Testis (tissue), 3 donors: ENCODE results near the gene PSMB7. TPM values are rescaled to one million over a fixed set of nuclear protein-coding genes. Genes with fewer than 3 reads are reported as not detected.

Source experiments
- DNase-seq: peaks from one replicate; pipeline ENCODE4 v3.0.0-alpha.2; 2019
- H3K27ac ChIP-seq, 2 donors: fragments of 200-600 bp; sonication (generic); one replicate each; pipeline ENCODE4 v1.5.1; 2019
- H3K27me3 ChIP-seq: fragments of 200-600 bp; sonication (generic); one replicate; pipeline ENCODE4 v1.5.1; 2019
- H3K36me3 ChIP-seq: fragments of 200-600 bp; sonication (generic); one replicate; pipeline ENCODE4 v1.5.1; 2017; ENCODE audit warnings: low read depth; ENCODE audit errors: missing control alignments
- H3K4me1 ChIP-seq: fragments of 200-600 bp; sonication (generic); one replicate; pipeline ENCODE4 v1.5.1; 2019
- H3K4me3 ChIP-seq, 2 donors: fragments of 200-600 bp; sonication (generic); one replicate each; pipeline ENCODE4 v1.5.1; 2017 to 2019
- H3K9me3 ChIP-seq: fragments of 200-600 bp; sonication (generic); one replicate; pipeline ENCODE4 v1.5.1; 2017
- POLR2A ChIP-seq: fragments of 450-650 bp; IDR thresholded peaks from one replicate; pipeline ENCODE4 v1.6.1; 2017; ENCODE audit warnings: antibody characterized with exemption, mild to moderate bottlenecking, moderate library complexity
- WGBS, 2 donors: methylation state at CpG; one replicate each; pipeline ENCODE4 v1.1.5; 2018; 5-methylcytosine and 5-hydroxymethylcytosine counted together
- intact Hi-C: fragments of 100-400 bp; cut with DNase I; formaldehyde crosslinking; loops from one replicate; pipeline ENCODE4 v1.15.1; 2023; ENCODE audit warnings: low total_unique reads
- polyA plus RNA-seq: library from polyadenylated mRNA; stranded (reverse); fragments of 350-450 nt; fragmentation: Illumina TruSeq; extraction: RNeasy Lipid Tissue Mini Kit (QIAGEN cat#74804); gene quantifications from one replicate; pipeline ENCODE4 v1.2.3, GENCODE V29; 2014; ENCODE audit warnings: low read depth, low replicate concordance; ENCODE audit not compliant: insufficient read depth
- total RNA-seq, 2 donors: library from RNA; depleted of rRNA; stranded (reverse); fragments of >200 nt; gene quantifications; one replicate each; pipeline ENCODE4 v1.2.3, GENCODE V29; 2016
- TF ChIP-seq, protein P1 (sequence below), 3 experiments: fragments of 450-650 bp in 2 of 3; fragments of 200-600 bp in 1 of 3; sonication (generic) in 1 of 3; IDR thresholded peaks; one replicate each; pipeline ENCODE4 v1.5.1; 2016 to 2019; ENCODE audit warnings: antibody characterized with exemption in 3 of 3, mild to moderate bottlenecking in 2 of 3, moderate library complexity in 1 of 3

Gene PSMB7
- total and polyA plus RNA-seq, 3 donors from 2014 or later: 156 to 310 (median 188) TPM

DNA sequence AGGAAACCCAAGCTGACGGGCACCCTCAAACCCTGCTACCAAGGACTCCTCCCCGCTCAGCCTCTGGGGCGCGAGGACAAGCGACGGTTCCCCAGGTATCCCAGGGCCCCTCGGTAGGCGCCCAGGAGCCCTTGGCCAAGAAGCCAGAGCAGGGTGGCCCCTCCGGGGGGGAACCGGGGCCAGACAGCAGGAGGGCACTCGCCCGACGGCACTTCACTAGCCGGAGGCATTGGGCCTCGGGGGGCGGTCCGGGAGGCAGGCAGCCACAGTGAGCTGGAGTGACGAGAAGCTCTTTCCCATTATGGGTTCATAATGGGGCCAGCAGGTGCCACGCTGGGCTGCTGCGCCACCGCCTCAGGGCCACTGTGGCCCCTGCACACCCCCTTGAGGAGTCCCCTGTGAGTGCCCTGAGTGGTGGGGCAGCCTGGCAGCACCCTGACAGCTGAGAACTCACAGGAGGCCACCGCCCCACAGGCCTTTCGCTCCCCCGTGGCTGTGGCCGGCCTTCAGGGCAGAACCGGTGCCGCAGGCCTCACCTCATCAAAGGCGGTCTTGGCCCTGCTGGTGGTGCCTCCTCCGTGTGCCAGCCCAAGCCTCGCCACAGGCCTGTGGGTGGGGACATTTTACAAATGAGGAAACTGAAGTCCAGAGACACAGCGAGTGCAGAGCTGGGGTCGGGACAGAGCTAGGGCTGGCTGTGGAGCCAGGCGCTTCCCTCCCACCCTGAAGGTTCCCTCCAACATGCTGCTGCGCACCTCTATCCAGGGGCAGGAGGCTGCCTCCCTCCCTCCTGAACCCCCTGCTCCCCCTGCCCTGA is 68.7 kb downstream of the PSMB7 start:
- Histone ChIP-seq H3K27ac (no peak overlapping the region), H3K36me3 (no peaks in the 10 kb centered on the region), H3K4me1 (peaks cover 12% of the 10 kb centered on the region), H3K9me3 (no peaks in the 10 kb centered on the region), H3K4me3 (no peak overlapping the region), H3K27me3 (no peaks in the 10 kb centered on the region)
- TF ChIP-seq POLR2A: no peak
- TF ChIP-seq, protein P1, sequence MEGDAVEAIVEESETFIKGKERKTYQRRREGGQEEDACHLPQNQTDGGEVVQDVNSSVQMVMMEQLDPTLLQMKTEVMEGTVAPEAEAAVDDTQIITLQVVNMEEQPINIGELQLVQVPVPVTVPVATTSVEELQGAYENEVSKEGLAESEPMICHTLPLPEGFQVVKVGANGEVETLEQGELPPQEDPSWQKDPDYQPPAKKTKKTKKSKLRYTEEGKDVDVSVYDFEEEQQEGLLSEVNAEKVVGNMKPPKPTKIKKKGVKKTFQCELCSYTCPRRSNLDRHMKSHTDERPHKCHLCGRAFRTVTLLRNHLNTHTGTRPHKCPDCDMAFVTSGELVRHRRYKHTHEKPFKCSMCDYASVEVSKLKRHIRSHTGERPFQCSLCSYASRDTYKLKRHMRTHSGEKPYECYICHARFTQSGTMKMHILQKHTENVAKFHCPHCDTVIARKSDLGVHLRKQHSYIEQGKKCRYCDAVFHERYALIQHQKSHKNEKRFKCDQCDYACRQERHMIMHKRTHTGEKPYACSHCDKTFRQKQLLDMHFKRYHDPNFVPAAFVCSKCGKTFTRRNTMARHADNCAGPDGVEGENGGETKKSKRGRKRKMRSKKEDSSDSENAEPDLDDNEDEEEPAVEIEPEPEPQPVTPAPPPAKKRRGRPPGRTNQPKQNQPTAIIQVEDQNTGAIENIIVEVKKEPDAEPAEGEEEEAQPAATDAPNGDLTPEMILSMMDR (IDR thresholded peaks at IDR 0.05): no peak
- WGBS, 2 donors: 91% methylated on average over 34 of the region's 34 CpGs; no CpG with 5 or more reads in 1 of the 2 donors
- no peak for DNase-seq
- intact Hi-C loops: no loop called here

DNA sequence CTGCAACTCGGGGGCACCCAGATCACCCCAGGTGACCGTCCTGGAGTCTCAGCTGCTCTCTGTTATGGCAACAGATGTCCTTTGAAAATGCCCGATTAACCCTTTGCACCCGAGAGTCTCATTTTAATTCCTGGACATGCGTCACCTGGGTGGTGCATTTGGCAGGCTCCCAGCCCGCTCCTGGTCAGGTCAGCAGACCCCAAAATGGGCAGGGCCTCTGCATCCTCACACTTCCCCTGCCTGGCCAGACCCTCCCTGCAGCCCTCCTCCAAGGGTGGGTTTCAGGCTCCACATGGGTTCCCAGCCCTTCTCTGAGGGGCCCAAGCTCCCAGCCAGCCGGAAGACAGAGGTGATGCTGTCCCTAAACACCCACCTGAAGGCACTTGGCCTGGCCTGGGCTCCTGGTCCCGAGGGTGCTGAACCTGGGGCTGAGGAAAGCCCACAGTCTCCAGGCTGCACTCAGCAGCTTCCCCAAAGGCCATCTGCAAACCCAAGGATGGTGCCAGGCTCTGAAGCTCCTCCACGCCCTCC is 69.4 kb downstream of the PSMB7 start:
- H3K4me3 ChIP-seq: no peak overlapping the region
- no peaks in the 10 kb centered on the region for H3K9me3 ChIP-seq
- DNase-seq: no peak
- peaks cover 12% of the 10 kb centered on the region for H3K4me1 ChIP-seq
- no peak overlapping the region for H3K27ac ChIP-seq
- H3K36me3 ChIP-seq: no peaks in the 10 kb centered on the region
- no peak for TF ChIP-seq POLR2A
- TF ChIP-seq, protein P1 (IDR thresholded peaks at IDR 0.05): no peak
- 78 to 95% methylated on average over 5 to 9 of the region's 9 CpGs for WGBS, 2 donors
- no peaks in the 10 kb centered on the region for H3K27me3 ChIP-seq
- intact Hi-C loops: no loop called here

DNA sequence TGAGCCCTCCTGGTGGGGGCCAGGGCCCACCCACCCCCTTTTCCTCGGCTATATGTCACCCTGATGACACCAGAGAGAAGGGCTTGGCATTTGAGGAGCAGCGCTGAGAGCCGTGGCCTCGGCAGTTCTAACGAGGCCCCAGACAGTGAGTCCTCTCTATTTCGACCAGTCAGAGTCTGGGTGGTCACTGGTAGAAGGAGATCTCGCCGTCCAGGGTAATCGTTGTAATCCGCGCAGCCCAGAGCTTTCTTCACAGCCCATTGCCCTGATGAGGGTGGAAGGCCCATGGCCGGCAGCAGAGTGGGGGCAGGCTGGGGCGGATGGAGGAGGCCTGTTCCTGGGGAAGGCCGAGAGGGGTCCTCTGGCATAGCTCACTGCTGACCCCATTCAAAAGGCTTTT is 70.2 kb downstream of the PSMB7 start:
- no peaks in the 10 kb centered on the region for H3K9me3 ChIP-seq
- H3K4me3 ChIP-seq: no peak overlapping the region
- intact Hi-C loops: no loop called here
- TF ChIP-seq, protein P1 (IDR thresholded peaks at IDR 0.05): no peak
- no peak for TF ChIP-seq POLR2A
- 84 to 87% methylated on average over 9 to 14 of the region's 14 CpGs for WGBS, 2 donors
- H3K27me3 ChIP-seq: no peaks in the 10 kb centered on the region
- H3K4me1 ChIP-seq: peaks cover 12% of the 10 kb centered on the region
- H3K27ac ChIP-seq: no peak overlapping the region
- no peaks in the 10 kb centered on the region for H3K36me3 ChIP-seq
- DNase-seq: no peak

DNA sequence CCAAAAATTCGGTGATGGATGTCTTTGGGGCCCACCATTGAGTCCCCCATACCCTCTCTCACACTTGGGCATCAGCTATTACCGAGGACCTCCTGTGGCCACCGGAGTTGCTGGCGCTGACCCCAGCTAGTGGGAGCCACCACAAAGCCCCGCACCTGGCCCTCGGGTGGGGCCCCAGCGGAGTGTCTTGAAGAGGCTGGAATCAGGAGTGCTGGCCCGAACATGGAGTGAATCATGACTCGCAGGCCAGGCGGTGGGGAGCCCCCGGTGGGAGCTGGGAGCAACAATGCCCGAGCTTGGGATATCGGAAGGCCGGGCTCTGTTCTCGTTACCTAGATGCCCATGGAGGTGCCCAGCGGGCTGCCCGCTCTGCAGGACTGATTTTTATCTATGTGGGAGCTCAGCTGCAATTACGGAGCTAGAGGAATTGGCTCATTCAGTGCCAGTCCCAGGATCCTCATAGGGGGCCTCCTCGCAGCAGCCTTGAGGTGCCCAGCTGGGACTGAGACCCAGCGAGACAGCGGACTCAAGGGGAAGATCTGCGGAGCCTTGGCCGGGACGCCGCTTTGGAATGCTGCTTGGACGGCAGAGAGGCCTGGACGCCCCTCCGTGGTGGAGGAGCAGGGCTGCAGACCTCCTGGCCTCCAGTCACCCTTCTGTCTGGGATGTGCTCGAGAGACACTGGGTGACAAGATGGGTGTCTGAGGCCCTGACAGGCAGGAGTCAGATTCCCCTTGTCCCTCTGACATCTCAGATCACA is 70.8 kb downstream of the PSMB7 start:
- Histone ChIP-seq H3K4me3 (no peak overlapping the region), H3K36me3 (no peaks in the 10 kb centered on the region), H3K27me3 (no peaks in the 10 kb centered on the region), H3K27ac (no peak overlapping the region), H3K9me3 (no peaks in the 10 kb centered on the region), H3K4me1 (peaks cover 12% of the 10 kb centered on the region)
- WGBS, 2 donors: 89 to 94% methylated on average over 10 to 29 of the region's 29 CpGs
- intact Hi-C loops: no loop called here
- DNase-seq: no peak
- TF ChIP-seq, protein P1 (IDR thresholded peaks at IDR 0.05): no peak
- TF ChIP-seq POLR2A: no peak
